Measurements from ENCODE around the gene POLE3.

Gene POLE3

DNA sequence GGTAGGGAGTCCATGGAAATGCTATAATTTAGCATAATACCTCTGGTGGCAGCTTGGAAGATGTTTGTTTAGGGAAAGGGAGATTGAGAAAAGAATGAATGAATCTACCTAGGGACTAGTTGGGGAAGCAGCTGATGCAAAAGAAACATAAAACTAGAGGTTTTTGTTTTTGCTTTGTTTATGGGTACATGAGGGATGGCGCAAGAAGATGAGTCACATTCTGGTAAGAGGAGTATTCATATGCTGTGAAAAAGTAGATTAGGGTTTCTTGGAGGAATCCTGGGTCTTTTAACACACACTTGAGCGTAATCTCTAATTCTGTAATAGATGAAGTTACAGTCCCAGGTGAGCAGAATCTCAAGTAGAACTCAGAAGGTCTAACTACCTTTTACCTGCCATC is 17.2 kb upstream of the POLE3 start:
- Histone ChIP-seq H3K4me3 (replicated peaks; ENCODE audit: low read depth, low read length) (no peak overlapping the region), H3K27me3 (replicated peaks; ENCODE audit: control insufficient read depth, insufficient read depth, low read length) (no peaks in the 10 kb centered on the region), H3K36me3 (ENCODE audit: control insufficient read depth, insufficient read depth, low read length) (no peaks in the 10 kb centered on the region)
- TF ChIP-seq, protein P1, sequence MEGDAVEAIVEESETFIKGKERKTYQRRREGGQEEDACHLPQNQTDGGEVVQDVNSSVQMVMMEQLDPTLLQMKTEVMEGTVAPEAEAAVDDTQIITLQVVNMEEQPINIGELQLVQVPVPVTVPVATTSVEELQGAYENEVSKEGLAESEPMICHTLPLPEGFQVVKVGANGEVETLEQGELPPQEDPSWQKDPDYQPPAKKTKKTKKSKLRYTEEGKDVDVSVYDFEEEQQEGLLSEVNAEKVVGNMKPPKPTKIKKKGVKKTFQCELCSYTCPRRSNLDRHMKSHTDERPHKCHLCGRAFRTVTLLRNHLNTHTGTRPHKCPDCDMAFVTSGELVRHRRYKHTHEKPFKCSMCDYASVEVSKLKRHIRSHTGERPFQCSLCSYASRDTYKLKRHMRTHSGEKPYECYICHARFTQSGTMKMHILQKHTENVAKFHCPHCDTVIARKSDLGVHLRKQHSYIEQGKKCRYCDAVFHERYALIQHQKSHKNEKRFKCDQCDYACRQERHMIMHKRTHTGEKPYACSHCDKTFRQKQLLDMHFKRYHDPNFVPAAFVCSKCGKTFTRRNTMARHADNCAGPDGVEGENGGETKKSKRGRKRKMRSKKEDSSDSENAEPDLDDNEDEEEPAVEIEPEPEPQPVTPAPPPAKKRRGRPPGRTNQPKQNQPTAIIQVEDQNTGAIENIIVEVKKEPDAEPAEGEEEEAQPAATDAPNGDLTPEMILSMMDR (IDR thresholded peaks at IDR 0.05; ENCODE audit: insufficient read depth, low read length, poor library complexity, severe bottlenecking) = no peak
- DNase-seq (ENCODE audit: extremely low read depth, insufficient read length) = no peak

DNA sequence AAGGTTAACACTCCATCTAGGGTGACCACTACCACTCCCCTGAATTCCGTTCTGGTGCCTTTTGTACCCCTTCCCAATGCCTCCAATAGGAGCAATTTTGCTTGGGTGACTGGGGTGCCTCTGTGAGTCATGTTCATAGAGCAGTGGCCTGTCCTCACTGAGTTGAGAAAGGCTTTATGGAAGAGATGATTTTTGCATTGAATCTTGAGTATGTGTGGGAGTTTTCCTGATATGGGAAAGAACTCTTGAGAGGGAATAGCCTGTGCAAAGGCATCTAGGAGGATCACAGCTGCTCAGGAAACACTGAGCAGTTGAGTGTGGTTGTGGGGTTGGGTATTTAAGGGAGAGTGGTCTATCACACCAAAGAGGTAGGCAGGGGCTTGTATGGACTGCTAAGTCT is 16.2 kb upstream of the POLE3 start:
- TF ChIP-seq, protein P1 (IDR thresholded peaks at IDR 0.05; ENCODE audit: insufficient read depth, low read length, poor library complexity, severe bottlenecking) = no peak
- Histone ChIP-seq H3K4me3 (replicated peaks; ENCODE audit: low read depth, low read length) (no peak overlapping the region), H3K36me3 (ENCODE audit: control insufficient read depth, insufficient read depth, low read length) (no peaks in the 10 kb centered on the region), H3K27me3 (replicated peaks; ENCODE audit: control insufficient read depth, insufficient read depth, low read length) (no peaks in the 10 kb centered on the region)
- DNase-seq (ENCODE audit: extremely low read depth, insufficient read length) = no peak

DNA sequence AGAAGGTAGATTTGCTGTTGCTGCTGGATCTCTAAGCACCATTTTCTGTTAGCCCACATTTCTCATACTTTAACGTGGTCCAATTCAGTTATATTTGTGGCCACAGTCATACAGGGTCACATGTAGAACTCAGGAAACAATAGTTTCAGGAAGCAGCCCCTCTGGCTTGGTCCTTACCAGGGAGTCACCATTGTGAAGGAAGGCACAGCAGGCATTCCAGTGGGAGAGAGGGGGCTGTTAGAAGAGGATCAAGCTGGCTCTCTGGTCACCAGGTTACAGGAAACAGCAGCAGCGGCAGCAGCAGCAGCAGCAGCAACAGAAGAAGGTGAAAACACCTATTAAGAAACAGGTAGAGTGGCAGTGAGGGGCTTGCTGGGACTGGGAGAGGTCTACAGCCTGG is 14.6 kb upstream of the POLE3 start:
- Histone ChIP-seq H3K27me3 (replicated peaks; ENCODE audit: control insufficient read depth, insufficient read depth, low read length) (no peaks in the 10 kb centered on the region), H3K4me3 (replicated peaks; ENCODE audit: low read depth, low read length) (no peak overlapping the region), H3K36me3 (ENCODE audit: control insufficient read depth, insufficient read depth, low read length) (no peaks in the 10 kb centered on the region)
- no peak for DNase-seq (ENCODE audit: extremely low read depth, insufficient read length)
- TF ChIP-seq, protein P1 (IDR thresholded peaks at IDR 0.05; ENCODE audit: insufficient read depth, low read length, poor library complexity, severe bottlenecking) = no peak

DNA sequence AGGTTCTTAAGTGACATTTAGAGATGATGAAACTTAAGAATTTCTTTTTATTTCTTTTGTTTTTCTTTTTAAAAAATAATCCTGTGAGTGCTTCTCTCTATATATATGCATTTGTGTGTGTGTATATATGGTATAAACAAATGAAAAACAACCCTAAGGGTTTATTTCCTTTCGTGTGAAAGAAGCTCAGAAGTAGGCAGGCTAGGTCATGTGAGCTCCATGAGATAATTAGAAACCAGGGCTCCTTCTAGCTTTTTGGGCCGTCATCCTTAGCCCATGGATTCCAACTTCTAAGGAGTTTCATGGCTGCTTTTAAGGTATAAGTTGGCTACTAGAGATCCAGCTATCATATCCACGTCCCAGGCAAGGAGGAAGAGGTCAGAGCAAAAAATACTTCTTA is 11.3 kb upstream of the POLE3 start:
- TF ChIP-seq, protein P1 (IDR thresholded peaks at IDR 0.05; ENCODE audit: insufficient read depth, low read length, poor library complexity, severe bottlenecking) = no peak
- no peaks in the 10 kb centered on the region for H3K36me3 ChIP-seq (ENCODE audit: control insufficient read depth, insufficient read depth, low read length)
- no peak for DNase-seq (ENCODE audit: extremely low read depth, insufficient read length)
- no peaks in the 10 kb centered on the region for H3K27me3 ChIP-seq (replicated peaks; ENCODE audit: control insufficient read depth, insufficient read depth, low read length)
- no peak overlapping the region for H3K4me3 ChIP-seq (replicated peaks; ENCODE audit: low read depth, low read length)

DNA sequence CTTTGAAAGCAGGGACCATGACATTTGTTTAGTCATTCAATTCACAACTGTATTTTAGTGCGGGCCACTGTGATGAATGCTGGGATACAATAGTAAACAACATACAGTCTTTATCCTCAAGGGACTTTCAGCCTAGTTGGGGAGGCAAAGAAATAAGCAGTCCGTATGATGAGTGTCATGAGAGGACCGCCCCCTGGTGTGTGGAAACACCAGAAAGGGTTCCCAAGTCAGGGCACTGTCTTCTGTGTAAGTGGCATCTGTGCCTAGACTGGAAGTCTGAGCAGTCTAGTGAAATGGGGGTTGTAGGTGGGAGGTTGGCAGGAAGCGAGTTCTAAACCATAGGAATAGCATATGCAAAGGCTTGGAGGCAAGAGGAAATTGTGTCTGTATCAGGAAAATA is 6.9 kb upstream of the POLE3 start:
- Histone ChIP-seq H3K36me3 (ENCODE audit: control insufficient read depth, insufficient read depth, low read length) (no peaks in the 10 kb centered on the region), H3K4me3 (replicated peaks; ENCODE audit: low read depth, low read length) (no peak overlapping the region), H3K27me3 (replicated peaks; ENCODE audit: control insufficient read depth, insufficient read depth, low read length) (no peaks in the 10 kb centered on the region)
- TF ChIP-seq, protein P1 (IDR thresholded peaks at IDR 0.05; ENCODE audit: insufficient read depth, low read length, poor library complexity, severe bottlenecking) = no peak
- no peak for DNase-seq (ENCODE audit: extremely low read depth, insufficient read length)

DNA sequence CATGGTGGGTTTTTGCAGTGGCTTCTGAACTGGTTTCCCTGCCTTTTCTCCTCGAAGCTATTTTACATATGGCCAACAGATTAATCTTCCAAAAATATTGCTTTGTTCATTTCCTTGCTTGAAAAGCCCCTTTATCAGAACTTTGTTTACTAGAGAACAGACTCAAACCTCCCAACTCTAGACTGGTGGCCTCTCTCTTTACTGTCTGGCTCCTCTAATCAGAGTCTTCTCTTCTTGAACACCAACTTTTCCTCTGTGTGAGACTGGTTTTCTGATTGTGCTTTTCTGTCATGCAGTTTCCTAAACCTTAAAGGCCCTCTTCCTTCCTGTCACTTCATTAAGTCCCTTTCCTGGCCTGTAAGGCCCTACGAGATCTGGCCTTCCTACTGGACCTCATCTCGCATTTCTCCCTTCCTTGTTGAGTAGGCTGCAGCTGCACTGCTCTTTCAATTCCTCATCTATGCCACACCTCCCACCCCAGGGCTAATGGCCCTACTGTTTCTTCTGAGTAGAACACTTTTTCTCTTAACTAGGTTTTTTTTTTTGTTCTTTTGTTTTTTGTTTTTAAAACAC is 5.8 kb upstream of the POLE3 start:
- Histone ChIP-seq H3K27me3 (replicated peaks; ENCODE audit: control insufficient read depth, insufficient read depth, low read length) (no peaks in the 10 kb centered on the region), H3K4me3 (replicated peaks; ENCODE audit: low read depth, low read length) (no peak overlapping the region), H3K36me3 (ENCODE audit: control insufficient read depth, insufficient read depth, low read length) (no peaks in the 10 kb centered on the region)
- peak; percentile 20 for DNase-seq (ENCODE audit: extremely low read depth, insufficient read length)
- TF ChIP-seq, protein P1 (IDR thresholded peaks at IDR 0.05; ENCODE audit: insufficient read depth, low read length, poor library complexity, severe bottlenecking) = no peak

Measured in GM06990 (cell line).